Measurements from ENCODE around the gene THAP9. TPM values are rescaled to one million over a fixed set of nuclear protein-coding genes. Genes with fewer than 3 reads are reported as not detected.

The THAP9 gene
- total and polyA plus RNA-seq, 4 donors, result 2.0 to 13.6 (median 3.1) TPM

DNA sequence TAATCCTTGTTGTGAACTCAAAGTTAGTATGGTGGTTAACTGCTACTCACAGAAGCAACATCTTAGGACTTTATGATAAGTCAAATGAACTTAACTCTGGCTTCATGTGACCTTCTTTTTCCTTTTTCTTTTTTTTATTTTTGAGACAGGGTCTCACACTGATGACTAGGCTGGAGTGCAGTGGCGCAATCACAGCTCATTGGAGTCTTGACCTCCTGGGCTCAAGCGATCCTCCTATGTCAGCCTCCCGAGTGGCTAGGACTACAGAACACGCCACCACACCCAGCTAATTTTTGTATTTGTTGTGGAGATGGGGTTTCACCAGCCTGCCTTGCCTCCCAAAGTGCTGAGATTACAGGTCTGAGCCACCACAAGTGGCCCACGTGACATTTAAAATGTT lies 32.0 kb upstream of the THAP9 start:
- Histone ChIP-seq H3K27ac (ENCODE audit: low read depth in 1 of 2, low read length in 1 of 2) (no peak overlapping the region), H3K36me3 (ENCODE audit: control insufficient read depth in 4 of 4, insufficient read depth in 4 of 4, low read length in 4 of 4) (peaks cover 27 to 56% (median 47%) of the 10 kb centered on the region in 4 donors), H3K9ac (ENCODE audit: insufficient read depth in 1 of 2, low read length in 2 of 2) (no peak overlapping the region), H3K4me1 (ENCODE audit: control insufficient read depth in 5 of 5, insufficient read depth in 5 of 5, low read length in 5 of 5) (peaks cover 0 to 2% (median 0%) of the 10 kb centered on the region in 5 donors), H3K4me3 (no peak overlapping the region), H3K9me3 (ENCODE audit: control insufficient read depth in 4 of 4, insufficient read depth in 3 of 4, low read length in 3 of 4) (no peaks in the 10 kb centered on the region), H3K27me3 (ENCODE audit: control insufficient read depth in 3 of 3, insufficient read depth in 3 of 3, low read length in 2 of 3) (no peaks in the 10 kb centered on the region)
- ATAC-seq (ENCODE audit: insufficient read depth, low FRiP score), result no peak
- TF ChIP-seq, protein P1, sequence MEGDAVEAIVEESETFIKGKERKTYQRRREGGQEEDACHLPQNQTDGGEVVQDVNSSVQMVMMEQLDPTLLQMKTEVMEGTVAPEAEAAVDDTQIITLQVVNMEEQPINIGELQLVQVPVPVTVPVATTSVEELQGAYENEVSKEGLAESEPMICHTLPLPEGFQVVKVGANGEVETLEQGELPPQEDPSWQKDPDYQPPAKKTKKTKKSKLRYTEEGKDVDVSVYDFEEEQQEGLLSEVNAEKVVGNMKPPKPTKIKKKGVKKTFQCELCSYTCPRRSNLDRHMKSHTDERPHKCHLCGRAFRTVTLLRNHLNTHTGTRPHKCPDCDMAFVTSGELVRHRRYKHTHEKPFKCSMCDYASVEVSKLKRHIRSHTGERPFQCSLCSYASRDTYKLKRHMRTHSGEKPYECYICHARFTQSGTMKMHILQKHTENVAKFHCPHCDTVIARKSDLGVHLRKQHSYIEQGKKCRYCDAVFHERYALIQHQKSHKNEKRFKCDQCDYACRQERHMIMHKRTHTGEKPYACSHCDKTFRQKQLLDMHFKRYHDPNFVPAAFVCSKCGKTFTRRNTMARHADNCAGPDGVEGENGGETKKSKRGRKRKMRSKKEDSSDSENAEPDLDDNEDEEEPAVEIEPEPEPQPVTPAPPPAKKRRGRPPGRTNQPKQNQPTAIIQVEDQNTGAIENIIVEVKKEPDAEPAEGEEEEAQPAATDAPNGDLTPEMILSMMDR (IDR thresholded peaks at IDR 0.05; ENCODE audit: control extremely low read depth, extremely low read depth), result no peak
- no peak for DNase-seq
- 97 to 98% methylated on average over 5 of the region's 5 CpGs for WGBS, 2 donors

DNA sequence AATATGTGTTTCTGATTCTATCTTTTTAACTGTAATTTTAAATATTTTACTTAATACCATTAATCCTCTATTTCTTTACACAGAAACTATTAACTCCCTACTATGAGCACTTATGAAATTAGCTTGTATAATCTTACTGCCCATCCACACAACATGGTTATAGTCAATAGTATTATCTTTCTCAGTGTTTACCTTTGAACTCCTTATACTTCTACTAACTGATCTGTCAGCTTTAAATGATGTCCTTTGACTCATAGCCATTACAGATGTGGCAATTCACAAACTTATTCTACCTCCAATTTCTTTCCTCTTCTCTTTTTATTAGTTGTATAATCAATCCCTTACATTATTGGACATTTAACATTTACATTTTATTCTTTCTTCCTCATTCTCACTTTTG lies 15.1 kb upstream of the THAP9 start:
- DNase-seq (no peak), ATAC-seq (ENCODE audit: insufficient read depth, low FRiP score) (no peak)
- no peak overlapping the region for H3K27ac ChIP-seq (ENCODE audit: low read depth in 1 of 2, low read length in 1 of 2)
- no peak overlapping the region for H3K9ac ChIP-seq (ENCODE audit: insufficient read depth in 1 of 2, low read length in 2 of 2)
- H3K36me3 ChIP-seq (ENCODE audit: control insufficient read depth in 4 of 4, insufficient read depth in 4 of 4, low read length in 4 of 4), result peaks cover 0 to 5% (median 2%) of the 10 kb centered on the region in 4 donors
- TF ChIP-seq, protein P1 (IDR thresholded peaks at IDR 0.05; ENCODE audit: control extremely low read depth, extremely low read depth), result no peak
- peaks cover 2 to 13% (median 7%) of the 10 kb centered on the region in 5 donors for H3K4me1 ChIP-seq (ENCODE audit: control insufficient read depth in 5 of 5, insufficient read depth in 5 of 5, low read length in 5 of 5)
- H3K9me3 ChIP-seq (ENCODE audit: control insufficient read depth in 4 of 4, insufficient read depth in 3 of 4, low read length in 3 of 4), result no peaks in the 10 kb centered on the region
- H3K4me3 ChIP-seq, result no peak overlapping the region
- no peaks in the 10 kb centered on the region for H3K27me3 ChIP-seq (ENCODE audit: control insufficient read depth in 3 of 3, insufficient read depth in 3 of 3, low read length in 2 of 3)

DNA sequence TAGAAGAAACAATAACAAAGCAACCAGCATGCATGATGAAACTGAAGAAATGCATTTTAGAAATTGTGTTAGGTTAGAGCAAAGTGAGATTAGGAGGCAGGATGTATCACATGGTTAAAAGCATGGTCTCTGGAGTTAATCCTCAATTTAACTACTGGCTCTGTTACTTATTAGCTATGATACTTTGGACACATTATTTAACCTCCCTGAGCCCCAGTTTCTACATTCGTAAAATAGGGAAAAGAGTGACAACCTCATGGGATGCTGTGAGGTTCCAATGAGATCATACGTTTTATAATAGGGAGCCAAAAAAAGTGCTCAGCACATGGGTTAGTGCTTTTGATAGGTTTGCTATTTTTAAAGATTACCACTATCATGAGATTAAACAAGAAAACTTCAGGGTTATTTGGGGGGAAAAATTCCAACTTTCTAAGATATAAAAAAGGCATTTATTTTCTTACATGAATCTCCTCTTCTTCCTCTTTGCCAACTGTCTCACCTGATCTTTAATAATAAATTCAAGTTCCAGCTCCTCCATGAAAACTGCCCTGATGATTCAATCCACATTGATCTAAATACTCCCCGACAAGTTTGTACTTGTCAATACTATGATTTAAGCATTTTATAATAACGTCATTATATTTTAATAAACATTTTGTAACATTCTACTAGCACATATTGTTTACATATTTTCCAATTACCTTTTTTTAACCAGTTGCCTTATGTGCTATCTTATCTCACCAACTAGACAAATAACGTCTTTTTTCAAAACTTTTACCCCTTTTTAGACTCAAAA lies 14.2 kb upstream of the THAP9 start:
- Histone ChIP-seq H3K27ac (ENCODE audit: low read depth in 1 of 2, low read length in 1 of 2) (no peak overlapping the region), H3K9me3 (ENCODE audit: control insufficient read depth in 4 of 4, insufficient read depth in 3 of 4, low read length in 3 of 4) (no peaks in the 10 kb centered on the region), H3K36me3 (ENCODE audit: control insufficient read depth in 4 of 4, insufficient read depth in 4 of 4, low read length in 4 of 4) (peaks cover 0 to 9% (median 2%) of the 10 kb centered on the region in 4 donors), H3K27me3 (ENCODE audit: control insufficient read depth in 3 of 3, insufficient read depth in 3 of 3, low read length in 2 of 3) (no peaks in the 10 kb centered on the region), H3K4me3 (no peak overlapping the region), H3K9ac (ENCODE audit: insufficient read depth in 1 of 2, low read length in 2 of 2) (peak overlapping the region in 1 of 2 donors; percentile 42), H3K4me1 (ENCODE audit: control insufficient read depth in 5 of 5, insufficient read depth in 5 of 5, low read length in 5 of 5) (peaks cover 2 to 13% (median 7%) of the 10 kb centered on the region in 5 donors)
- DNase-seq (peak in 1 of 3 donors; percentile 13), ATAC-seq (ENCODE audit: insufficient read depth, low FRiP score) (no peak)
- TF ChIP-seq, protein P1 (IDR thresholded peaks at IDR 0.05; ENCODE audit: control extremely low read depth, extremely low read depth), result no peak
- 62 to 75% methylated on average over 5 of the region's 5 CpGs for WGBS, 2 donors

Data from lung (tissue), 12 donors.